Femur (tissue), 1 donor: ENCODE results near the gene SH3RF1.

Experiments
- DNase-seq: peaks from one replicate; pipeline ENCODE4 v3.0.0-alpha.2; 2017

SH3RF1 gene

DNA sequence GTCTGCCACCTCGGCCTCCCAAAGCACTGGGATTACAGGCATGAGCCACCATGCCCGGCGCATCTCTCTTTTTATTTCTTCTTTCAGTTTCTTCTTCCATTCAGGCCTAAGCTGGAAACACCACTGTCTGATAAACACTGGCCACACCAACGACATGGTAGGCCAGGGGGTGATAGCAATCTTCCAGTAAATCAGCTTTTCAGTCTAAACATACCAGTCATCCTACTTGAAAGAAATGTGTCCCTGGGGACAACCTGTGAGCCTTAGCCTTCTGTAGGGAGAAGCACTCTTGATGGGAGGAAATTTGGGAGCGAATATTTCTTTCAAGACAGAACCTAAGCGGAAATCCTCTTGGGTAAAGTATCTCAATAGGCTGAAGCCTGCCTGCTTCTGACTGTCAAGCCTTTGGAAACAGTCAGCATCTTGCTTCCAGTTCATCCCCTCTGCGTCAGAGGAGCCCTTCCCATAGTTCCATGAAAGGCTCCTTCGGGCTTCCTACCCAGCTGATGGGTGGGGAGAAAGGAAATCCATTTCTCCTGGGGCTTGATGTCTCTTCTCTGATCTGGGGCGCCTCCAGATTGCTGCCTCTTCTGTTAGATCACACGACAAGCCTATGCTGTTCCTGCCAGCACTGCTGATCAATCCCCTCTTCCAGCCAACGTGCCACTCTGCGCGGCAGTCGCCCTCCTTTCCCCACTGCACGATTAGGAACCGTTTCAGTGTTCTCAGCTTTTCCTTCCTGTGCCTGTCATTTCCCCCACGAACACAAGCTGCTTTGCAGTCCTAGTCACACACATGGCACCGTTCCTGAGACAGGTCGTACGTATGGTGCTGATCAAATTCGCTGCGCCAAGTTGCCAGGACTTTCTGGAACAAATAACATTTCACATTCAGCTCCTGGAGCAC lies 211.2 kb downstream of the SH3RF1 start:
- DNase-seq, result peak; percentile 60

DNA sequence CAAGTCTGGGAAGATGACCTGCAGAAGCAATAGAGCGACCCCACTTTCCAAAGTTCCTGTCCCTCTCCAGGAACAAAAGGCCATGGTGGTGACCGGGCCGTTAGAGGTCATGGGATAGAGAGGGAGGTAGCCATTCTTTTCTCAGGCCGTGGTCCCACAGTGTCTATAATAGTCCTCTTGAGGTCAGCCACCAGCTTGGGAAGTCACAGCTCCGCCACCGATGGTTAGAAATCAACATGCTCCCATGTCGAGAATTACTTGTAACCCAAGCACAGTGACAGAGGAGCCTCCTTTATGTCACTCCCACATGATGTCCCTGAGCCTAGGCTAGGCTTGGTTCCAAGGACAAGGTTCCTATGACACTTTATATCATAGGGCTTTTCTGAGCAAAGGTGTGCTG lies 212.4 kb downstream of the SH3RF1 start:
- peak; percentile 43 for DNase-seq

DNA sequence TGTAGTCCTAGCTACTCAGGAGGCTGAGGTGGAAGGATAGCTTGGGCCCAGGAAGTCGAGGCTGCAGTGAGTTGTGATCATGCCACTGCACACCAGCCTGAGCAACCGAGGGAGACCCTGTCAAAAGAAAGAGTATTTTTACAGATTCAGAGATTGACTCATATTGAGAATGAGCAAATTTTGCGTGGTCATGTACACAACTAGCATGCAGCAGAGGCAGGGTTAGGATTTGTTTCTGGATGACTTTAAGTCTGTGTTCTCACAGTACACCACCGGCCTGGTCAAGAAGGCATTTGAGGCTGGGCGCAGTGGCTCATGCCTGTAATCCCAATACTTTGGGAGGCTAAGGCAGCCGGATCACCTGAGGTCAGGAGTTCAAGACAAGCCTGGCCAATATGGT lies 215.9 kb downstream of the SH3RF1 start:
- no peak for DNase-seq

DNA sequence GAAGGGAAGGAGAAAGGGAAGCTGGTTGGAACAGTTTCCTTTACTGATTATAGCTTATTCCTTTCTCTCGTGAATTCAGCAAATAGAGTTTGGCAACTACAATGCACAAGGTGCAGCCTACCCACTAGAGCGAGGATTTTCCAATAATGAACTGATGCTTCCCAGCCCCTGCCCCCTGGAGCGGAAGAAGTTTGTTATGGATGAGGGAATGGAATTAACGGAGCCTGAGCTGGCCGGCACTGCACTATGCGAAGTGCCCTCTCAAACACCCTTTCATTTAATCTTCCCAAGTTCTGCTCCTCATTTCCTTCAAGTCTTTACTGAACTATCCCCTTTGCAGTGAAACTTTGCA lies 218.2 kb downstream of the SH3RF1 start:
- peak; percentile 58 for DNase-seq

DNA sequence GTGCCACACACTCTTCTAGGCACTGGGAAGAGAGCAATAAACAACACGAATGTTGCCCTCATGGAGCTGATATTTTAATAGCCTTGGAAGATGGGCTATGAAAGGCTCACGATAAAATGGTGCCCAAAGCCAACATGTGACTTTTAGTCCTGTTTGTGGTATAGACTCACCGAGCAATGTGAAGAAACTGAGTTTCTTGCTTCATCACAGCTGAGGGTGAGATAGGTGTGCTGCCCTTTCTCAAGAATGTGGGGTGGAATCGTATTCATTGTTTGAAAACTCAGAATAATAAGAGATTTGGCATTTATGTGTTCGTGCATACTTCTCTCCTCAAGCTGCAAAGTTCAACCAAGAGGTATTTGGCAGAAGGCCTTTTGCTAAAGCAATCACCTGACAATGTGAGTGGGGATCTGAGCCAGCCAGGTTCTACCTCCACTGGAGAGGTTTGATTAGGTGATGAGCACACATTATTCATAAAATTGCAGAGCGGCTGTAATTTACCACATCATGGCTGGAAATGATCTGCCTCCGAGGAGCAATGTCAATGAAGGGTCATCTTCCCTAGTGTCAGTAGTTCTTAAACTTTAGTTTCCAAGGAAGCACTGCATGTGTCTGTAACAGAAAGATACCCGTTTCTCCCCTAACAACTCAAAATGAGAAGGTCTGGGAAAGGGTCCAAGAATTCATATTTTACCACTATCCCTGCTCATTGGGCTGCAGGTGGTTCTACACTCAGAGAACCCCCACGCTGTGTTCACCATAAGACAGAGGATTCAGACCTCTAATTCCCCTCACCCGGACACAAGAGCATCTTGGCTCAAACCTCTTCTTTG lies 218.8 kb downstream of the SH3RF1 start:
- DNase-seq, result peak; percentile 77

DNA sequence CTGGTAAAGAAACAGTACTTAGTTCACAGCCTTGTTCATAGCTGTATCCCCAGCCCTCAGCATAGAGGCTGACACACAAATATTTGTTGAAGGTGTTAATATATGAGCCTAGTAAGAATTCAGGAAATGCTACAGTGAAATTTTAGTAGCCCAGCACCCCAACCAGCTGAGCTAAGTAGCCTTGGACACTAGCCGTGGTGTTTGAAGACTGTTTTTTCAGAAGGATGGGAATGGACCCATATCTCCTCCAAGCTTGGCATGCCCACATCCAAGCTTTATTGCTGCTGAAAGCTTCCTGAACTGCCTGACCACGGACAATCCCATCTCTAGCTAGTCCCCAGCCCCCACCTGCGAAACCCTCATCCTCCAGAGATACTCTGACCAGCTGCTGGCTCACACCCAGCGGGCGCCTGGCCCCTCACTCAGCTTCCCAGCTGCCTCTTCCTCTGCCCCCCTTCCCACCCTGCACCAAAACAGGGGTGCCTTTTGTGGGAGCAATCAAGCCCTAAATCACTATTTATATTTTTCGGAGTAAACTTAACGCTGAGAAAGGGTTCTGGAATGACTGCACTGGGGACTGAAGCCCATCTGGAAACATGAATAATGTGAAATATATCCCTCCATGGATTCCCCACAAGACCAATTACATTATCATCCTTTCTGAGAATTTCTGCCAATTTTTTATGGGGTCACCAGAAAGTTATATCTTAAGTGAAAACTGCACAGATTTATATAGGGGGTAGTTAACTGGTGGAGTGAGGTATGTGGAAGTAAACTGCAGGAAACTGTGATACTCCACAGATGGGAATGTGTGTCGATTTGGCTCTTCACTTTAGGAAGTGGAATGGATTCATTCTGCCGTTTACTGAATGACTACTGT lies 219.6 kb downstream of the SH3RF1 start:
- peak; percentile 69 for DNase-seq

DNA sequence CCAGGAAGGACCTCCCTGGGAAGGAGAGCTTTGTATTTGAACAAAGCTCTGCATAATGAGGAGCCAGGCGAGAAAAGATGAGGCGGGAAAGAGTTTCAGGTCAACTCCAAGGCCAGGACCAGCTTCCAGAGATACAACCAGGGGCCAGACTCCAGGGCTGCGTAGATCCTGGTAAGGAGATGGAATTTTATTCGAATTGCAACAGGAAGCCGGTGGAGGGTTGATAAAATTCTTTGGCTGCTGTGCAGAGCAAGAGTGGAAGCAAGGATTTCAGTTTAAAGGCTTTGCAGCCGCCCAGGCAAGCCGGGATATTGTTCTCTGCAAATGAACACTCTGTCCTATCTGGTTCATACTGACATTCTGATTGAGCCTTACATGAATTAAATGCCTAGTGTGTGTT lies 220.5 kb downstream of the SH3RF1 start:
- no peak for DNase-seq

DNA sequence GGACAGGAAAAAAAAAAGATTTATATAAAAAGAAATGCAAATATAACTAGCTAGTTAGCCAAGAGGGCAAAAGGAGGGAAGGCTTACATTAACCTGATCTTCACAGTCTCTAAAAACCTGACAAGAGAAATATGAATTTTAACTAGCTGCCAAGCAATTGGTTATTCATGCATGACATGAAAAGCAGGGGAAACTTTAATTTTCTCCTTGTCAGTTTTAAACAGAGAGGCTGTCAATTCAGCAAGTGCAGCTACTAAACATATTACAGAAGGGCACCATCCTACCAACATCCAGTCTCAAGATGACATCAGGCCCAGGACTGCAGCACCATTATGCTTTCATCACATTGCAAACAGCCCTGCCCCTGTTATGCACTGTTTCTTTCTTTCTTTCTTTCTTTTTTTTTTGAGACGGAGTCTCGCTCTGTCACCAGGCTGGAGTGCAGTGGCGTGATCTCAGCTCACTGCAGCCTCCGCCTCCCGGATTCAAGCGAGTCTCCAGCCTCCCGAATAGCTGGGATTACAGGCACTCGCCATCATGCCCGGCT lies 221.8 kb downstream of the SH3RF1 start:
- no peak for DNase-seq

DNA sequence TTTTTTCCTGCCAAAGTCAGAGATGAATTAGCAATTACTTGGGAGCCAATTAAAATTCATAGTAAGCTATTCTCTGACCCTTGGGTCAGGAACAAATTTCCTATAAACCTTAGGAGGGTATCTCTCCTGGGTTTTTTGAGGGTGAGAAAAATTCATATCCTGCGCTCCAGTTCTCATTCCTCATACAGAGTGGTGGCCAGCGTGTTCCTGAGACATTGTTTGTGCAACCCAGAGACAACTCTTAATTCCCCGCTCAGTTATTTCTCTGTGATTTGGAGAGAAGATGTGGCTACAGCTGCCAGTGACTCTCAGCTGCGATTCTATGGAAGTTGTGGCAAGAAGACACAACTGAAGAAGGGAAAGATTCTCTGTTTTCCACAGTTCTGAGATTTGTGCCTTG lies 222.8 kb downstream of the SH3RF1 start:
- DNase-seq, result peak; percentile 65

DNA sequence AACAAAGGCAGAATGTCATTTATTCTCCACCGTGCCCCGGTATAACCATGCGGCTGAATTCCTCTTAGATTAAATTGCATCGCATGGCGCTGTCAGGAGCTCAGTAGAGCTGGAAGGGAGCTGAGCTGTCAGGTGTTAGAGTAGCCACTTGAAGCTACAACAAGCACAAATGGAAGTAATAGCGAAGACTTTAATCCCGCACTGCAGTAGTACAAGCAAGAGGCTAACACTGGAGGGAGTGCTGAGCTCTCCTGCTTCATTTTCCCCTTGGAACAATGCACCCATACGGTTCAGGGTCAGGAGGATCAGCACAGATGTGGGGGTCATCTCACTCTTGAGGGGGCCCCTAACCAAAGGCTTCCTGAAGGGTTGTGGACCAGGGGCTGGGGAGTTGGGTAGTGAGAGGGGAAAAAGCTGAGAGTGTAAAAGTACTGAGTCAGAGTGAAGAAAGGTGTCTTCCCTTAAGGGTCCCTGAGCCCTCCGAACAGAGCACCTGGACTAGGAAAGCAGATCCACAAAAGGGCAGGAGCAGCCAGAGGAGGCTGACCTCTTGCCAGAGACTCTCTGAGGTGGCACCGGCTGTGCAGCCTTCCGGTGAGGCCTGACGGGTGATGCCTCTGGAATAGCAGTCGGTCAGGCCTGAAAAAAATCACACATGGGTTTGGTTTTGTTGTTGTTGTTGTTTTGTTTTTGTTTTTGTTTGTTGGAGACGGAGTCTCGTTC lies 224.7 kb downstream of the SH3RF1 start:
- no peak for DNase-seq

DNA sequence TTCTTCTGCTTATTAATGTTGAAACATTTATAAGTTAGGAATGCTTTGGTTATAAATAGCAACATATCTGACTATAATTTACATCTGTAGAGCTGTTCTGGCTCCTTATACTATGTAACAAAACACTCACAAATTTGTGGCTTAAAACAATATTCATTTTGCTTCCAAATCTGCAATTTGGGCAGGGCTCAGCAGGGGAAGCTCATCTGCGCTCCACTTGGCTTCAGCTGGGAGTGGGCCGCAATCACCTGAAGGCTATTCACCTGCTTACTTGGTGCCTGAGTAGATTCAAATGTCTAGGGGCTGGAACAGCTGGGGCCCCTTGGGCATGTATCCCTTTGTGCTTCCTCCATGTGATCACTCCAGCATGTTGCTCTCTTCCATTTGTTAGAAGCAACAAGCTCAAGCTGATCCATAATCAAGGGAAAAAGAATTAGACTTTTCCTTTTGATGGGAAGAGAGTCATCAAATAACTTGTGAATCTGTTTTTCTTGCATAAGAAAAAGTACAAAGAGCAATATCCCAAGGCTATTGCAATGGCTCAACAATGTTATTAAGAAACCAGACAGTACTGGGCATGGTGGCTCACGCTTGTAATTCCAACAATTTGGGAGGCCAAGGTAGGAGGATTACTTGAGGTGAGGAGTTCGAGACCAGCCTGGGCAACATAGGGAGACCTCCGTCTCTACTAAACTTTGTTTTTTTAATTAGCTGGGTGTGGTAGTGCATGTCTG lies 225.9 kb downstream of the SH3RF1 start:
- DNase-seq, result no peak
